ENCODE measurements around the gene RBBP6.

RBBP6 gene

GRCh38 chr16:24524855-24525677 lies 14.3 kb upstream of the RBBP6 start:
- no peak for DNase-seq (ENCODE audit: low read depth in 2 of 2)

- no peak for DNase-seq (ENCODE audit: low read depth in 2 of 2)
Observed at GRCh38 chr16:24525970-24526559, 13.3 kb upstream of the RBBP6 start.

- DNase-seq (ENCODE audit: low read depth in 2 of 2): no peak
Observed at GRCh38 chr16:24526701-24527495, 12.5 kb upstream of the RBBP6 start.

- no peak for DNase-seq (ENCODE audit: low read depth in 2 of 2)
Observed at GRCh38 chr16:24531166-24531565, 8.2 kb upstream of the RBBP6 start.

GRCh38 chr16:24534620-24535019 lies 4.7 kb upstream of the RBBP6 start:
- no peak for DNase-seq (ENCODE audit: low read depth in 2 of 2)

- no peak for DNase-seq (ENCODE audit: low read depth in 2 of 2)
Observed at GRCh38 chr16:24535827-24536226, 3.5 kb upstream of the RBBP6 start.

- DNase-seq (ENCODE audit: low read depth in 2 of 2): no peak
Observed at GRCh38 chr16:24536671-24537070, 2.7 kb upstream of the RBBP6 start.

- DNase-seq (ENCODE audit: low read depth in 2 of 2): no peak
Observed at GRCh38 chr16:24537474-24538337, 1.7 kb upstream of the RBBP6 start.

- DNase-seq (ENCODE audit: low read depth in 2 of 2): no peak
Observed at GRCh38 chr16:24538756-24539294, 541 bp upstream of the RBBP6 start.

GRCh38 chr16:24539850-24540601 lies 660 bp downstream of the RBBP6 start:
- peak; percentile 35 to 49 for DNase-seq (ENCODE audit: low read depth in 2 of 2)

- no peak for DNase-seq (ENCODE audit: low read depth in 2 of 2)
Observed at GRCh38 chr16:24540602-24541210, 1.3 kb downstream of the RBBP6 start.

- no peak for DNase-seq (ENCODE audit: low read depth in 2 of 2)
Observed at GRCh38 chr16:24541233-24541933, 2.0 kb downstream of the RBBP6 start.

GRCh38 chr16:24543949-24544348 lies 4.6 kb downstream of the RBBP6 start:
- DNase-seq (ENCODE audit: low read depth in 2 of 2): no peak

- no peak for DNase-seq (ENCODE audit: low read depth in 2 of 2)
Observed at GRCh38 chr16:24544640-24545039, 5.3 kb downstream of the RBBP6 start.

- no peak for DNase-seq (ENCODE audit: low read depth in 2 of 2)
Observed at GRCh38 chr16:24550295-24550694, 10.9 kb downstream of the RBBP6 start.

GRCh38 chr16:24552705-24553246 lies 13.4 kb downstream of the RBBP6 start:
- no peak for DNase-seq (ENCODE audit: low read depth in 2 of 2)

- no peak for DNase-seq (ENCODE audit: low read depth in 2 of 2)
Observed at GRCh38 chr16:24553983-24554382, 14.6 kb downstream of the RBBP6 start.

GRCh38 chr16:24555346-24555872 lies 16.0 kb downstream of the RBBP6 start:
- no peak for DNase-seq (ENCODE audit: low read depth in 2 of 2)

- no peak for DNase-seq (ENCODE audit: low read depth in 2 of 2)
Observed at GRCh38 chr16:24562811-24563210, 23.4 kb downstream of the RBBP6 start.
